ENCODE results near the gene SLC35F5. TPM values are rescaled to one million over a fixed set of nuclear protein-coding genes. Genes with fewer than 3 reads are reported as not detected.
"Not testable (repeated sequence)": the region's sequence is repeated elsewhere in the genome, so short reads cannot be mapped to it uniquely, and the experiment has no call there.

The SLC35F5 gene
- 10 to 100 TPM; 24.1 to 25.8 TPM for total RNA-seq

GRCh38 chr2:113756355-113757137 lies at the start of gene SLC35F5:
TSS of gene SLC35F5 (minus strand) at chr2:113756642. CDS start at chr2:113756409, 233 bp downstream.
- Mint-ChIP-seq H3K4me3 (peak within 1 kb of the TSS; percentile 99), H3K27ac (peak within 1 kb of the TSS; percentile 100), H3K9me3 (no peaks in the 10 kb centered on the region), H3K27me3 (no peaks in the 10 kb centered on the region), H3K4me1 (peaks cover 22% of the 10 kb centered on the region), H3K36me3 (peaks cover 10% of the 10 kb centered on the region)
- POLR2A ChIA-PET = interaction anchor here (0.7 to 2.5 kb wide), 13 partner anchors 10 to 138 kb away, joined by 3 to 38 read pairs (median 8); partner anchors contain the start of gene ACTR3
- DNase-seq (peak; percentile 100), ATAC-seq (ENCODE audit: low read depth) (peak; percentile 89)

GRCh38 chr2:113799375-113799774 lies 42.9 kb upstream of the SLC35F5 start:
- H3K4me3 Mint-ChIP-seq = no peak overlapping the region
- ATAC-seq (ENCODE audit: low read depth) (no peak), DNase-seq (no peak)
- peaks cover 4% of the 10 kb centered on the region for H3K27me3 Mint-ChIP-seq
- POLR2A ChIA-PET = no interaction called here
- no peaks in the 10 kb centered on the region for H3K9me3 Mint-ChIP-seq
- H3K36me3 Mint-ChIP-seq = peaks cover 2% of the 10 kb centered on the region
- H3K4me1 Mint-ChIP-seq = peaks cover 7% of the 10 kb centered on the region
- H3K27ac Mint-ChIP-seq = no peak overlapping the region

GRCh38 chr2:113797237-113797636 lies 40.8 kb upstream of the SLC35F5 start:
- no peak overlapping the region for H3K4me3 Mint-ChIP-seq
- H3K27me3 Mint-ChIP-seq = peaks cover 5% of the 10 kb centered on the region
- no peak for DNase-seq
- H3K4me1 Mint-ChIP-seq = peaks cover 10% of the 10 kb centered on the region
- POLR2A ChIA-PET = no interaction called here
- no peak overlapping the region for H3K27ac Mint-ChIP-seq
- H3K9me3 Mint-ChIP-seq = no peaks in the 10 kb centered on the region
- no peak for ATAC-seq (ENCODE audit: low read depth)
- peaks cover 2% of the 10 kb centered on the region for H3K36me3 Mint-ChIP-seq

GRCh38 chr2:113796592-113797175 lies 40.2 kb upstream of the SLC35F5 start:
- Mint-ChIP-seq H3K9me3 (no peaks in the 10 kb centered on the region), H3K4me3 (no peak overlapping the region), H3K27me3 (peaks cover 5% of the 10 kb centered on the region), H3K4me1 (peaks cover 15% of the 10 kb centered on the region), H3K36me3 (peaks cover 2% of the 10 kb centered on the region), H3K27ac (no peak overlapping the region)
- POLR2A ChIA-PET = no interaction called here
- ATAC-seq (ENCODE audit: low read depth) = no peak
- no peak for DNase-seq

GRCh38 chr2:113795405-113795920 lies 39.0 kb upstream of the SLC35F5 start:
- H3K36me3 Mint-ChIP-seq = peaks cover 2% of the 10 kb centered on the region
- ATAC-seq (ENCODE audit: low read depth) = no peak
- H3K27me3 Mint-ChIP-seq = peaks cover 5% of the 10 kb centered on the region
- no peaks in the 10 kb centered on the region for H3K9me3 Mint-ChIP-seq
- H3K4me3 Mint-ChIP-seq = no peak overlapping the region
- POLR2A ChIA-PET = no interaction called here
- no peak overlapping the region for H3K27ac Mint-ChIP-seq
- H3K4me1 Mint-ChIP-seq = peaks cover 15% of the 10 kb centered on the region
- DNase-seq = no peak

- Mint-ChIP-seq H3K36me3 (peaks cover 2% of the 10 kb centered on the region), H3K4me1 (peaks cover 11% of the 10 kb centered on the region), H3K27me3 (peaks cover 5% of the 10 kb centered on the region), H3K27ac (peak overlapping the region; percentile 79), H3K9me3 (peaks cover 1% of the 10 kb centered on the region), H3K4me3 (peak overlapping the region; percentile 60)
- peak; percentile 83 for ATAC-seq (ENCODE audit: low read depth)
- no peak for DNase-seq
- POLR2A ChIA-PET = interaction anchor here (0.7 to 1.8 kb wide), 2 partner anchors 35 to 95 kb away, joined by 4 to 8 read pairs; partner anchors contain the start of gene SLC35F5
These were observed 35.5 kb upstream of the SLC35F5 start for GRCh38 chr2:113791697-113792590.

- POLR2A ChIA-PET = no interaction called here
- peaks cover 3% of the 10 kb centered on the region for H3K27me3 Mint-ChIP-seq
- no peak overlapping the region for H3K27ac Mint-ChIP-seq
These were observed 28.6 kb upstream of the SLC35F5 start for GRCh38 chr2:113784823-113785744.

GRCh38 chr2:113780472-113780871 lies 24.0 kb upstream of the SLC35F5 start:
- no peaks in the 10 kb centered on the region for H3K9me3 Mint-ChIP-seq
- peaks cover 5% of the 10 kb centered on the region for H3K4me1 Mint-ChIP-seq
- H3K27ac Mint-ChIP-seq = no peak overlapping the region
- DNase-seq = no peak
- POLR2A ChIA-PET = no interaction called here
- no peaks in the 10 kb centered on the region for H3K36me3 Mint-ChIP-seq
- H3K4me3 Mint-ChIP-seq = no peak overlapping the region
- no peak for ATAC-seq (ENCODE audit: low read depth)
- peaks cover 6% of the 10 kb centered on the region for H3K27me3 Mint-ChIP-seq

More at GRCh38 chr2:113784823-113785744, 28.6 kb upstream of the SLC35F5 start:
- Mint-ChIP-seq H3K4me1 (peaks cover 3% of the 10 kb centered on the region), H3K36me3 (no peaks in the 10 kb centered on the region), H3K9me3 (peaks cover 1% of the 10 kb centered on the region), H3K4me3 (no peak overlapping the region)
- DNase-seq = no peak
- ATAC-seq (ENCODE audit: low read depth) = no peak

GRCh38 chr2:113777371-113777770 lies 20.9 kb upstream of the SLC35F5 start:
- H3K4me1 Mint-ChIP-seq = peaks cover 5% of the 10 kb centered on the region
- POLR2A ChIA-PET = no interaction called here

GRCh38 chr2:113776949-113777348 lies 20.5 kb upstream of the SLC35F5 start:
- Mint-ChIP-seq H3K4me3 (no peak overlapping the region), H3K36me3 (no peaks in the 10 kb centered on the region), H3K4me1 (peaks cover 5% of the 10 kb centered on the region), H3K27ac (no peak overlapping the region), H3K9me3 (peaks cover under 1% of the 10 kb centered on the region), H3K27me3 (peaks cover 6% of the 10 kb centered on the region)
- POLR2A ChIA-PET = no interaction called here
- DNase-seq (no peak), ATAC-seq (ENCODE audit: low read depth) (no peak)

More at GRCh38 chr2:113777371-113777770, 20.9 kb upstream of the SLC35F5 start:
- Mint-ChIP-seq H3K27me3 (peaks cover 6% of the 10 kb centered on the region), H3K4me3 (no peak overlapping the region), H3K9me3 (no peaks in the 10 kb centered on the region), H3K27ac (no peak overlapping the region), H3K36me3 (no peaks in the 10 kb centered on the region)
- no peak for DNase-seq
- ATAC-seq (ENCODE audit: low read depth) = no peak

GRCh38 chr2:113774616-113775015 lies 18.2 kb upstream of the SLC35F5 start:
- H3K36me3 Mint-ChIP-seq; DNase-seq; H3K27ac Mint-ChIP-seq; H3K9me3 Mint-ChIP-seq; POLR2A ChIA-PET; H3K4me3 Mint-ChIP-seq; H3K4me1 Mint-ChIP-seq; ATAC-seq (ENCODE audit: low read depth); H3K27me3 Mint-ChIP-seq: not testable (repeated sequence)

GRCh38 chr2:113770929-113771328 lies 14.5 kb upstream of the SLC35F5 start:
- DNase-seq (no peak), ATAC-seq (ENCODE audit: low read depth) (no peak)
- H3K27me3 Mint-ChIP-seq = peaks cover 2% of the 10 kb centered on the region
- H3K27ac Mint-ChIP-seq = no peak overlapping the region
- no peaks in the 10 kb centered on the region for H3K36me3 Mint-ChIP-seq
- peaks cover 1% of the 10 kb centered on the region for H3K9me3 Mint-ChIP-seq
- POLR2A ChIA-PET = no interaction called here
- no peaks in the 10 kb centered on the region for H3K4me1 Mint-ChIP-seq
- no peak overlapping the region for H3K4me3 Mint-ChIP-seq

Data from activated naive CD8-positive, alpha-beta T cell treated with anti-CD3 and anti-CD28 coated beads, Interleukin-2, amount 10 ng/mL, durations not matched to agents 7 days and 5 days (primary cell).